Jurkat, Clone E6-1 (cell line): ENCODE results near the gene TPRX2. TPM values are rescaled to one million over a fixed set of nuclear protein-coding genes. Genes with fewer than 3 reads are reported as not detected.
"Not testable (repeated sequence)": the region's sequence is repeated elsewhere in the genome, so short reads cannot be mapped to it uniquely, and the experiment has no call there.

ENCODE experiments used
- DNase-seq: peaks from one replicate; pipeline ENCODE4 v3.0.0-alpha.2; 2011; ENCODE audit warnings: low read depth, low spot score
- H3K4me3 ChIP-seq: 2 replicates; pipeline ENCODE4 v1.5.1; 2011; ENCODE audit warnings: mild to moderate bottlenecking, low read length, control low read depth, moderate library complexity
- polyA plus RNA-seq: library from polyadenylated mRNA; unstranded; fragments of >200 nt; gene quantifications from one replicate; pipeline ENCODE4 v1.2.1, GENCODE V29; 2012; ENCODE audit warnings: missing spikeins; ENCODE audit not compliant: insufficient read length, insufficient read depth

Gene TPRX2
- not detected for polyA plus RNA-seq

- DNase-seq, H3K4me3 ChIP-seq: not testable (repeated sequence)
These were observed at the start of gene TPRX2 for GRCh38 chr19:47858646-47859285. TPRX2 (plus strand) TSS chr19:47859235; CDS start chr19:47859247, 12 bp downstream.

- H3K4me3 ChIP-seq, result no peak overlapping the region
- DNase-seq, result peak; percentile 48
These were observed 45.6 kb upstream of the TPRX2 start for GRCh38 chr19:47813304-47813994.

GRCh38 chr19:47813995-47814328 lies 45.1 kb upstream of the TPRX2 start:
- no peak for DNase-seq
- H3K4me3 ChIP-seq, result no peak overlapping the region

DNA sequence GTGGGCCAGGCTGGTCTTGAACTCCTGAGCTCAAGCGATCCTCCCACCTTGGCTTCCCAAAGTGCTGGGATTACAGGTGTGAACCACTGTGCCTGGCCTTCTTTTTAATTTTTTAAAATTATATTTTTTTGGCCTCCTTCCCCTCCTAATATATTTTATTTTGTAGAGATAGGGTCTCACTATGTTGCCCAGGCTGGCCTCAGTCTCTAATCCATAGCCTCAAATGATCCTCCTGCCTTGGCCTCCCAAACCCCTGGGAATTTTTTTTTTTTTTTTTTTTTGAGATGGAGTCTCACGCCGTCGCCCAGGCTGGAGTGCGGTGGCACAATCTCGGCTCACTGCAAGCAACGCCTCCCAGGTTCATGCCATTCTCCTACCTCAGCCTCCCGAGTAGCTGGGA lies 42.8 kb upstream of the TPRX2 start:
- not testable (repeated sequence) for H3K4me3 ChIP-seq, DNase-seq

- not testable (repeated sequence) for H3K4me3 ChIP-seq
These were observed 40.8 kb upstream of the TPRX2 start for GRCh38 chr19:47818221-47818620.

DNA sequence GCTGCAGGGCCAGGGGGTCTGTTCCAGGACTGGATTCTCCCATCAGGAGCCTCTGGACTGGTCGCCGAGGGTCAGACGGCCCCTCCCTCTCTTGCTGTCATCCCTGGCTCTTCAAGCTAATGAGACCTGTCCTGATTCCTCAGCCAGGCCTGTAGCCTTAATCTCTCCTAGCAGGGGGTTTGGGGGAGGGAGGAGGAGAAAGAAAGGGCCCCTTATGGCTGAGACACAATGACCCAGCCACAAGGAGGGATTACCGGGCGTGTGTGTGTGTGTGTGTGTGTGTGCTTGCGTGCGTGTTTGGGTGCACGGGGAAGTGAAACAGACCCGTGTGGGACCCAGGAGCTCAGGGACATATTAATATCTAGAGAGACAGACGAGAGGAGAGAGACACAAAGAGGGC lies 39.2 kb upstream of the TPRX2 start:
- H3K4me3 ChIP-seq, result no peak overlapping the region
- DNase-seq, result no peak

More at GRCh38 chr19:47818221-47818620, 40.8 kb upstream of the TPRX2 start:
- not testable (repeated sequence) for DNase-seq

DNA sequence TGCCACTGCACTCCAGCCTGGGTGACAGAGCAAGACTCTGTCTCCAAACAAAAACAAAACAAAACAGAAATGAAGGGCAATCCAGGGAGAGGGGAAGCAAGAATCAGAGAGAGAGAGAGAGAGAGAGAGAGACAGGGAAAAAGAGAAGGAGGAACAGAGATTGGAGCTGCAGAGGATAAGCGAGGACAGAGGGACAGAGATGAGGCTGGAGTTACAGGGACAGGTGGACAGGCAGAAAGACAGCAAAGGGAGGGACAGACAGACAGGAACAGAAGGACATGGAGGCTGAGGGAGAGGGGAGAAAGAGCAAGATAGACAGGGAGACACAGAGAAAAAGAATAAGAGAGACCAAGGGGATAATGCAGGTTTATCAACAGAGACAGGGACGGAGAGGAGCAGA lies 38.6 kb upstream of the TPRX2 start:
- no peak overlapping the region for H3K4me3 ChIP-seq
- no peak for DNase-seq

DNA sequence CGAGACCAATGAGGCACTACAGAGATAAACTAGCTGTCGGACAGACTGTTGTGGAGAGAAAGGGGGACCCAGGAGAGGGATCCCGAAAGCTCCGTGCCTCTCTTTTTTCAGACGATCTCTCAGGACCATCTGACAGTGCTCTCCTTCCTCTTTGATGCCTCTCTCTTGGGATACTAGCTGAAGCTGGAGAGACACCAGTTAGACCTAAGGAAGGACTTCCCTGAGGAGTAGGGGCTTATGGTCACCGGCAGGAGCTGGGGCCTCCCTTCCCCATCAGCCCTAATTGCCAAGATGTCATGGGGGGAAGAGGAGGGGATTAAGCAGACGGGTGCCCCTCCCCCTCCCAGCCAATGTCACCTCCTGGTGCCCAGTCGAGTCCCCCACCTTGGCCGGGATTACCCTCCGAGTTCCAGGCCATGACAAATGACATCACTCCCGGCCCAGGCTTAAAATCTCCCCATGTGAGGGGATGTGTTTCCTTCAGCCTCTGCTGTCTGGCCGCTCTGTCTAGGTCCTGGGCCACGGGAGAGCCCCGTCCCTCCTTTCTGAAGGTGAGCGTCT lies 37.5 kb upstream of the TPRX2 start, which contains the start of gene CRX:
Gene CRX (plus strand): TSS at position 478 of the 561 bp plus-strand sequence. CDS start 12,507 bp downstream, outside the sequence.
- no peak within 1 kb of the TSS for H3K4me3 ChIP-seq
- DNase-seq, result no peak

- H3K4me3 ChIP-seq, result no peak overlapping the region
- no peak for DNase-seq
These were observed 34.6 kb upstream of the TPRX2 start for GRCh38 chr19:47824396-47824795.

- DNase-seq, result no peak
- no peak overlapping the region for H3K4me3 ChIP-seq
These were observed 32.2 kb upstream of the TPRX2 start for GRCh38 chr19:47826800-47827199.

DNA sequence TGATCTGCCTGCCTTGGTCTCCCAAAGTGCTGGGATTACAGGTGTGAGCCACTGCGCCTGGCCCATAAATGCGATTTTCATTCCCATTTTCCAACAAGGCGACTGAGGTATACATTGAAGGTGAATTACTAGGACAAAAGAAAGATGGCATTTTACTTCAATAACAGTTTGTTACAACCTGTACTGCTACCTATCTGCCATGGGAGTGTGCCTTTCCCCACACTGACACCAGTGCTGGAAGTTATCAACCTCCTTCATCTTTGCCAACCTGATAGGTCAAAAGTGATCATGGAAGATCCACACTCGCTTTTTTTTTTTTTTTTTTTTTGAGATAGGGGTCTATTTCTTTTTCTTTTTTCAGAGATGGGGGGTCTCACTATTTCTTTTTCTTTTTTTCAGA lies 26.3 kb upstream of the TPRX2 start:
- no peak for DNase-seq
- no peak overlapping the region for H3K4me3 ChIP-seq

- H3K4me3 ChIP-seq, result no peak overlapping the region
- DNase-seq, result no peak
These were observed 23.0 kb upstream of the TPRX2 start for GRCh38 chr19:47836038-47836437.

GRCh38 chr19:47839411-47839810 lies 19.6 kb upstream of the TPRX2 start:
- no peak overlapping the region for H3K4me3 ChIP-seq
- no peak for DNase-seq

DNA sequence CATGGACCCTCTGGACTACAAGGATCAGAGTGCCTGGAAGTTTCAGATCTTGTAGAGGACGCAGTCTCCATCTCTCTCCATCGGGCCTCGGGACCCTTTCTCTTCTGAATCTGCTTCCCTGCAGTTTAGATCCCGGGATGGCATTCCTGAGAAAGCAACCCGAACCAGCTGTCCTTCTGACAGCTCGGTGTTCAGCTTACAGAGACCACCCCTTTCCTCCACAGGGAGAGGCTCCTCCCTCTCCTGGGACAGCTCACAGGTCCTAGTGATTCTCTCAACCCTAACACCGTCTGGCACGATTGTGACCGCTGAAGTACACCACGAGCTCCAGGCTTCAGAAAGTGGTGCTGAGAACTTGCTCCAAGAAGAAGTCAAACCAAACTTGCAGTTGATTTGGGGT lies 19.1 kb upstream of the TPRX2 start:
- DNase-seq, result no peak
- H3K4me3 ChIP-seq, result no peak overlapping the region

- H3K4me3 ChIP-seq, result no peak overlapping the region
- DNase-seq, result no peak
These were observed 16.1 kb upstream of the TPRX2 start for GRCh38 chr19:47842941-47843340.

GRCh38 chr19:47848425-47848822 lies 10.6 kb upstream of the TPRX2 start:
- DNase-seq, result no peak
- H3K4me3 ChIP-seq, result no peak overlapping the region

DNA sequence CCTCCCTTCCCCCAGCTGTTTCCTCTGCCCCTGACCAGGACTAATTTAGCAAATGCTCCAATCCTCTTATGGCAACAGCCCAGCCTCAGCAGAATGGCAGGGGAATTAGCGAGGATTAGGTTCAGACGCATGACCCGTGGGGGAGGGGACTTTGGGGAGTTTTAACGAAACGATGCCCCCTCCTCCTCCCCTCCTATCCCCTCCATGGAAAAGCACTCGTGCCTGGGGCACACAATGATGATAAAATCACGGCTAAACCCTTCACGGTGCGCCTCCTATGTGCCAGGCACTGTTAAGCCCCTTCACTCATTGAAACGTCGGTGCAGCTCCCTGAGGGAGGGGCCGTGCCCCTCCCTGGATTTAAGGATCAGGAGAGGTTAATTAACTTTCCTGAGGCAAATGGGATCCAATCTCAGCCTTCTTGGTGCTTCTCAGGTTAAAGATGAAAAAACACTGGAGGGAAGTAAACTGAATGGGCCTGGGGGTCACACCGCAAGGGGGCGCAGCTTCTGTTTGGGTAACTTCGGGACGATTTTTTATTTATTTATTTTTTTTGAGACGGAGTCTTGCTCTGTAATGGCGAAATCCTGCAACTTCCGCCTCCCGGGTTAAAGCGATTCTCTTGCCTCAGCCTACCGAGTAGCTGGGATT lies 10.1 kb upstream of the TPRX2 start:
- peak; percentile 32 for DNase-seq
- no peak overlapping the region for H3K4me3 ChIP-seq

- no peak for DNase-seq
These were observed 6.0 kb upstream of the TPRX2 start for GRCh38 chr19:47853003-47853402.

DNA sequence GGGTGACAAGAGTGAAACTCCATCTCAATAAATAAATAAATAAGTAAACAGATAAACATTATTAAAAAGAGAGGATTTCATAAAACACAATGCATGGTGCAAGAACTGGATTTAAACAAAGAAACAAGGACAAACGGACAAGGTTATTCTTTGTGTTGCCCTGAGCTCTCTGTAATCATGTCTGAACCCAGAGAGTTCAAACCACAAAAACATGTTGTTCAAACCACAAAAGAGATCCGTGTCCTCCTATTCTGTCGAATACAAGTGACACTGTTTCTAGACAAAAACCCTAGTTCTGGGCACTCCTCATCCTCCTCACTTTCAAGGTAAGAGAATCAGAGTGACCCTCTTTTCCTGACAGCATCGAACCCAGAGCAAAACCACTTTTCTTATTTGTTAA lies 4.6 kb upstream of the TPRX2 start:
- DNase-seq, result peak; percentile 12
- H3K4me3 ChIP-seq, result no peak overlapping the region

More at GRCh38 chr19:47853003-47853402, 6.0 kb upstream of the TPRX2 start:
- no peak overlapping the region for H3K4me3 ChIP-seq

- not testable (repeated sequence) for DNase-seq, H3K4me3 ChIP-seq
These were observed 804 bp upstream of the TPRX2 start for GRCh38 chr19:47858231-47858630.
